Prostate gland (tissue), 2 donors: ENCODE results near the gene NR2C1. TPM values are rescaled to one million over a fixed set of nuclear protein-coding genes. Genes with fewer than 3 reads are reported as not detected.

Experiments
- DNase-seq: peaks from one replicate; pipeline ENCODE4 v3.0.0-alpha.2; 2019; ENCODE audit warnings: low spot score
- H3K27ac ChIP-seq, 2 donors: fragments of 200-600 bp; sonication (generic); 2 replicates each; pipeline ENCODE4 v1.5.1; 2017 to 2019
- H3K27me3 ChIP-seq: fragments of 200-600 bp; sonication (generic); replicated peaks from 2 replicates; pipeline ENCODE4 v1.5.1; 2019; ENCODE audit not compliant: insufficient read depth
- H3K36me3 ChIP-seq, 2 donors: fragments of 200-600 bp; sonication (generic); 1 replicate in 1 of 2; 2 replicates in 1 of 2; pipeline versions ENCODE4 v1.5.1 to v1.8.1; 2017 to 2019
- H3K4me1 ChIP-seq: fragments of 200-600 bp; sonication (generic); replicated peaks from 2 replicates; pipeline ENCODE4 v1.5.1; 2019
- H3K4me3 ChIP-seq, 2 donors: fragments of 200-600 bp; sonication (generic); 2 replicates each; pipeline ENCODE4 v1.5.1; 2017 to 2019
- H3K9me3 ChIP-seq: fragments of 200-600 bp; sonication (generic); 2 replicates; pipeline ENCODE4 v1.5.1; 2017
- CTCF ChIP-seq, 4 experiments: fragments of 200-600 bp in 2 of 4; fragments of 450-650 bp in 2 of 4; sonication (generic) in 2 of 4; IDR thresholded peaks; 1 replicate in 3 of 4; 2 replicates in 1 of 4; pipeline ENCODE4 v1.5.1; 2016 to 2019; ENCODE audit warnings: antibody characterized with exemption in 4 of 4, mild to moderate bottlenecking in 2 of 4, moderate library complexity in 2 of 4
- POLR2A ChIP-seq: fragments of 450-650 bp; IDR thresholded peaks from one replicate; pipeline ENCODE4 v1.6.1; 2016; ENCODE audit warnings: antibody characterized with exemption, mild to moderate bottlenecking
- POLR2AphosphoS5 ChIP-seq: sonication (generic); formaldehyde crosslinking; IDR thresholded peaks from one replicate; pipeline ENCODE4 v1.6.1; 2017; ENCODE audit warnings: antibody characterized with exemption
- WGBS: methylation state at CpG from one replicate; pipeline ENCODE4 v1.1.5; 2018; 5-methylcytosine and 5-hydroxymethylcytosine counted together
- intact Hi-C: fragments of 100-400 bp; cut with DNase I; formaldehyde crosslinking; loops from one replicate; pipeline ENCODE4 v1.14.2; 2022
- total RNA-seq, 2 donors: library from RNA; depleted of rRNA; stranded (reverse); fragments of >200 nt; gene quantifications; one replicate each; pipeline ENCODE4 v1.1.0, GENCODE V29; 2016

NR2C1 gene
- total RNA-seq, 2 donors from 2014 or later, result 18.7 to 54.0 TPM

GRCh38 chr12:95116773-95117172 lies 43.4 kb upstream of the NR2C1 start:
- no peak overlapping the region for H3K4me3 ChIP-seq
- no peaks in the 10 kb centered on the region for H3K9me3 ChIP-seq
- H3K27me3 ChIP-seq, result no peaks in the 10 kb centered on the region
- intact Hi-C loops, result loop anchor here (2.0 to 10.0 kb wide), 4 partner anchors 100 to 418 kb away; partner anchors contain the start of genes FGD6, METAP2 and VEZT
- peak overlapping the region; percentile 30 to 36 for H3K27ac ChIP-seq
- TF ChIP-seq POLR2AphosphoS5, result no peak
- TF ChIP-seq POLR2A, result no peak
- no peak for TF ChIP-seq CTCF (IDR thresholded peaks at IDR 0.05)
- WGBS, result 25% methylated on average over 3 of the region's 3 CpGs
- peak; percentile 17 for DNase-seq
- H3K36me3 ChIP-seq, result no peaks in the 10 kb centered on the region
- peaks cover 3% of the 10 kb centered on the region for H3K4me1 ChIP-seq

GRCh38 chr12:95116341-95116740 lies 42.9 kb upstream of the NR2C1 start:
- intact Hi-C loops, result loop anchor here (2.0 to 10.0 kb wide), 4 partner anchors 100 to 418 kb away; partner anchors contain the start of genes FGD6, METAP2 and VEZT
- Histone ChIP-seq H3K4me3 (no peak overlapping the region), H3K4me1 (peaks cover 3% of the 10 kb centered on the region), H3K27me3 (no peaks in the 10 kb centered on the region), H3K27ac (peak overlapping the region in 1 of 2 donors; percentile 36), H3K36me3 (no peaks in the 10 kb centered on the region), H3K9me3 (no peaks in the 10 kb centered on the region)
- 32% methylated on average over 4 of the region's 4 CpGs for WGBS
- DNase-seq, result no peak
- TF ChIP-seq POLR2A, result no peak
- no peak for TF ChIP-seq CTCF (IDR thresholded peaks at IDR 0.05)
- no peak for TF ChIP-seq POLR2AphosphoS5

GRCh38 chr12:95115641-95116040 lies 42.2 kb upstream of the NR2C1 start:
- H3K27me3 ChIP-seq, result no peaks in the 10 kb centered on the region
- intact Hi-C loops, result loop anchor here (2.0 to 10.0 kb wide), 4 partner anchors 101 to 419 kb away; partner anchors contain the start of genes FGD6, METAP2 and VEZT
- 51% methylated on average over 7 of the region's 7 CpGs for WGBS

GRCh38 chr12:95114766-95115405 lies 41.5 kb upstream of the NR2C1 start:
- H3K27me3 ChIP-seq, result no peaks in the 10 kb centered on the region
- WGBS, result 76% methylated on average over 3 of the region's 3 CpGs
- intact Hi-C loops, result loop anchor here (5.0 to 10.0 kb wide), 2 partner anchors 357 to 420 kb away; partner anchors contain the start of gene METAP2

More at GRCh38 chr12:95115641-95116040, 42.2 kb upstream of the NR2C1 start:
- no peaks in the 10 kb centered on the region for H3K36me3 ChIP-seq
- H3K27ac ChIP-seq, result no peak overlapping the region
- TF ChIP-seq POLR2AphosphoS5, result no peak
- TF ChIP-seq POLR2A, result no peak
- no peak for TF ChIP-seq CTCF (IDR thresholded peaks at IDR 0.05)
- H3K4me1 ChIP-seq, result peaks cover 3% of the 10 kb centered on the region
- no peak for DNase-seq
- no peaks in the 10 kb centered on the region for H3K9me3 ChIP-seq
- H3K4me3 ChIP-seq, result no peak overlapping the region

More at GRCh38 chr12:95114766-95115405, 41.5 kb upstream of the NR2C1 start:
- H3K9me3 ChIP-seq, result no peaks in the 10 kb centered on the region
- H3K4me3 ChIP-seq, result no peak overlapping the region
- H3K27ac ChIP-seq, result no peak overlapping the region
- no peaks in the 10 kb centered on the region for H3K36me3 ChIP-seq
- H3K4me1 ChIP-seq, result peaks cover 3% of the 10 kb centered on the region
- DNase-seq, result no peak
- TF ChIP-seq POLR2AphosphoS5, result no peak
- TF ChIP-seq POLR2A, result no peak
- TF ChIP-seq CTCF (IDR thresholded peaks at IDR 0.05), result no peak
